Fibroblast of skin of back (primary cell): ENCODE data around the gene RFX8.
"Not testable (repeated sequence)": the region's sequence is repeated elsewhere in the genome, so short reads cannot be mapped to it uniquely, and the experiment has no call there.

Experiments
- DNase-seq: peaks from one replicate; pipeline ENCODE4 v3.0.0-alpha.2; 2013

The RFX8 gene

GRCh38 chr2:101486258-101486701, 11.4 kb upstream of the RFX8 start:
- no peak for DNase-seq

- no peak for DNase-seq
Measured at GRCh38 chr2:101485856-101486255, 10.9 kb upstream of the RFX8 start.

GRCh38 chr2:101480764-101481163, 5.9 kb upstream of the RFX8 start:
- no peak for DNase-seq

- DNase-seq, result no peak
Measured at GRCh38 chr2:101479810-101480209, 4.9 kb upstream of the RFX8 start.

- no peak for DNase-seq
Measured at GRCh38 chr2:101479328-101479727, 4.4 kb upstream of the RFX8 start.

GRCh38 chr2:101478181-101479001, 3.5 kb upstream of the RFX8 start:
- no peak for DNase-seq

- no peak for DNase-seq
Measured at GRCh38 chr2:101477556-101477955, 2.6 kb upstream of the RFX8 start.

GRCh38 chr2:101476605-101477208, 1.8 kb upstream of the RFX8 start:
- DNase-seq, result no peak

GRCh38 chr2:101473911-101474701, 806 bp downstream of the RFX8 start:
- peak; percentile 60 for DNase-seq

GRCh38 chr2:101473591-101473910, 1.4 kb downstream of the RFX8 start:
- DNase-seq, result no peak

- no peak for DNase-seq
Measured at GRCh38 chr2:101469863-101470262, 5.0 kb downstream of the RFX8 start.

- no peak for DNase-seq
Measured at GRCh38 chr2:101467306-101467705, 7.6 kb downstream of the RFX8 start.

- DNase-seq, result no peak
Measured at GRCh38 chr2:101466426-101466825, 8.5 kb downstream of the RFX8 start.

- no peak for DNase-seq
Measured at GRCh38 chr2:101464841-101465240, 10.1 kb downstream of the RFX8 start.

- peak; percentile 97 for DNase-seq
Measured at GRCh38 chr2:101463911-101464641, 10.8 kb downstream of the RFX8 start.

- DNase-seq, result no peak
Measured at GRCh38 chr2:101463421-101463820, 11.5 kb downstream of the RFX8 start.

GRCh38 chr2:101461381-101461780, 13.5 kb downstream of the RFX8 start:
- DNase-seq, result no peak

- DNase-seq, result not testable (repeated sequence)
Measured at GRCh38 chr2:101454408-101454807, 20.5 kb downstream of the RFX8 start.

GRCh38 chr2:101450965-101451364, 23.9 kb downstream of the RFX8 start:
- DNase-seq, result no peak

- DNase-seq, result peak; percentile 85
Measured at GRCh38 chr2:101446869-101447268, 28.0 kb downstream of the RFX8 start.

GRCh38 chr2:101442667-101443061, 32.2 kb downstream of the RFX8 start:
- no peak for DNase-seq

GRCh38 chr2:101442042-101442666, 32.8 kb downstream of the RFX8 start:
- DNase-seq, result peak; percentile 86
